GM18526 (cell line): Measurements from ENCODE around the gene NOL6.

Source experiments
- POLR2A ChIP-seq: IDR thresholded peaks from 3 replicates; pipeline ENCODE4 v1.6.1; 2011; ENCODE audit not compliant: insufficient read length; ENCODE audit errors: extremely low read depth

Gene NOL6

DNA sequence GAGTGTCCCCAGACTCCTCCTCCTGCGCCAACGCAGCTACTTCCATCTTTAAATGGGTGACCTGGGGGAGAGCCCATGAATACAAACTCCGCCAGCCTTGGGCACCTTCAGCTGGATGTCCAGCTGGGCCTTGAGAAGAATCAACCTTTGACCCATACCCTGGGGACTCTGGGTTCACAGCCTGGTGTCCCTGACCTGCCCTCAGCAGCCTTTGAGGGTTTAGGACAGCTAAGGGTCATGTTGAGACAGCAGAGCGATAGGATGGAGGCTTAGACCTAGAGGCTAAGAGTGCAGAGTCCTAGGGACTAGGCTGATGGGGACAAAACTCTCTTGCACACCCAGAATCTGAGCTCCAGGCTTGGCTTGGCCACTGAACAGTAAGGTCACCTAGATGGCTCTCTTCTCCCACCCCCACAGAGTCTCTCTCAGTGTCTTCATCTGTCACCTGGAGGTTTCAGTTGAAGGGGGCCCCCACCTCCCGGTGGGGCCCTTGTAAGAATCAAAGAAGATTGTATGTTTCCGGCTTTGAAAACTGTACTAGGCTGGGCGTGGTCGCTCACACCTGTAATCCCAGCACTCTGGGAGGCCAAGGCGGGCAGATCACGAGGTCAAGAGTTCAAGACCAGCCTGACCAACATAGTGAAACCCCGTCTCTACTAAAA, 19.6 kb downstream of the NOL6 start:
- TF ChIP-seq POLR2A: no peak

DNA sequence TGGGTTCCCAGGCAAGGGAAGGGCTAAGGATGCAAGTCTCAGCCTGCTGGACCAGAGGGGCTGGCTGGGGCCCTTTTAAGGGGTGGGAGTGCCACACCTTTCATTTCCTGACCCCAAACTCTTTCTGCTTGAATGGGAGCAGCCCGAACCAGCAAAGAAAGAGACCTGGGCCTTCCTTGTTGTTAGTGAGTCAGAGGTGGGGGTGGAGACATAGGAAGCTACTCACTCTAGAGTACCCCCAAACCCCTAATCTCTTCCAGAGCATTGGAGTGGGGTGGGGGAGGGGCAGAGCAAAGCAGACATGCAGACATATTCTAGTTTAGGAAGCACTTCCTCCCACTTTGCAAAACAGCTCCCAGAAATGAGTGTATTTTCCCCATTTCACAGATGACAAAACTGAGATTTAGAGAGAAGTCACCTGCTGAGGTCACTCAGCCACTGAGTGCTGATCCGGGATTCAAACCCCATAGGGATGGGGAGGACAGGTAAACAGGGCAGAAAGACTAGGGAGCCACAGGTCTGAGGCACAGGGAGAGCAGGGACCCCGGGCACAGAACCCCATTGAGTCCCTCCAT, 20.4 kb downstream of the NOL6 start:
- no peak for TF ChIP-seq POLR2A

DNA sequence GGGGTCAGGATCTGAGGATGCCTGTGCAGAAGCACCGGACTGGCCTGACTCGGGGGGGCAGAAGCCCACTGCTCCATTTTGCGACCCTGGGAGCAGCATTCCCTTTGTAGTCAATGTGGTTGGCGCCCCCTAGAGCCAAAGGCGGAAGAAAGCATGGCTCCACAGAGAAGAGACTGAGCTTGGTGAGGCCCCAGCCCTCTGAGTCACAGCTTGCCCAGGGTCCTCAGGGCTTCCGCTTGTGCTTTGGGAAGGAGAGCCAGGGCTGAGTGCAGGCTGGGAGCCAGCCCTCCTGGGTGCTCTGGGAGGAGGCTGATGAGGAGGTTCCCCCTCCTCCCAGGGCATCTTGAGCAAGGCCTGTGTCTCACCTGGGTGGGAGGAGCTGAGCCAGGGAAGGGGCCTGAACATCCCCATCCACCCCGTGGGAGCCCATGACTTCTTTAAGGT, 20.9 kb downstream of the NOL6 start:
- no peak for TF ChIP-seq POLR2A

DNA sequence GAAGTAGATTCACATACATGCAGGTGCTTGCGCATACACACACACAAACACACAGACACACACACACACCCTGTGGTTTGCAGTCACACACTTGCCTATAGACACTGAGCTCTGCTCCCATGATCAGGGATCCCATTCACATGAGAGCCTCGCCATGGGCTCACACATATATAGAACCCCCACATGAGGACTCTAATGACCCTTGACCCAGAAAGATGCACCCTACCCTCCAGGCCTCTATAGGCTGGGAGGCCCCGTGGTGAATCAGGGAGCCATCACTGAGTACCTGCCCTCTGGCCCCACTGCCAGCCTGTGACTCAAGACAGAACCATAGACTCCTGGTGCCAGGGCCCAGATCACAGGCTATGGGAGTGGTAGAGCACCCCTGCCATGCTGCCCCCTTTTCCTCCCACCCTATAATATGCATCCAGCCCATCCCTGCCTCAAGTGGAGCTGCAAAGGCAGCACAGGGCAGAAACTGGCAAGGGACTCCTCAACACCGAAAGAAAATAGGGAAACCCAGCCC, 23.0 kb downstream of the NOL6 start:
- TF ChIP-seq POLR2A: no peak

DNA sequence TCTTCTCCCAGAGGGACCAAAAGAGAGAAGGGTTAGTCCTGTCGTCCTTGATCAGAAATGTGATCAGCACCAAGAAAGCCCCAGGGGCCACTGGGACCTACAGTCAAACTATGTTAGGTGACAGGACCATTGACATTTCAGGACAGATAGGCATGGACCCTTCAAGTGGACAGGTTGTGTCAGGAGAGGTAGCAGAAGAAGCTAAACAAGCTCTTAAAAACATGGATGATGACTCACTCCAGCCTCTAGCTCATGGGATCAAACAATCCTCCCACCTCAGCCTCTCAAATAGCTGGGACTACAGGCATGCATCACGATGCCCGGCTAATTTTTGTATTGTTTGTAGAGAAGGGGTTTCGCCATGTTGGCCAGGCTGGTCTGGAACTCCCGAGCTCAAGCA, 24.0 kb downstream of the NOL6 start:
- TF ChIP-seq POLR2A: no peak

DNA sequence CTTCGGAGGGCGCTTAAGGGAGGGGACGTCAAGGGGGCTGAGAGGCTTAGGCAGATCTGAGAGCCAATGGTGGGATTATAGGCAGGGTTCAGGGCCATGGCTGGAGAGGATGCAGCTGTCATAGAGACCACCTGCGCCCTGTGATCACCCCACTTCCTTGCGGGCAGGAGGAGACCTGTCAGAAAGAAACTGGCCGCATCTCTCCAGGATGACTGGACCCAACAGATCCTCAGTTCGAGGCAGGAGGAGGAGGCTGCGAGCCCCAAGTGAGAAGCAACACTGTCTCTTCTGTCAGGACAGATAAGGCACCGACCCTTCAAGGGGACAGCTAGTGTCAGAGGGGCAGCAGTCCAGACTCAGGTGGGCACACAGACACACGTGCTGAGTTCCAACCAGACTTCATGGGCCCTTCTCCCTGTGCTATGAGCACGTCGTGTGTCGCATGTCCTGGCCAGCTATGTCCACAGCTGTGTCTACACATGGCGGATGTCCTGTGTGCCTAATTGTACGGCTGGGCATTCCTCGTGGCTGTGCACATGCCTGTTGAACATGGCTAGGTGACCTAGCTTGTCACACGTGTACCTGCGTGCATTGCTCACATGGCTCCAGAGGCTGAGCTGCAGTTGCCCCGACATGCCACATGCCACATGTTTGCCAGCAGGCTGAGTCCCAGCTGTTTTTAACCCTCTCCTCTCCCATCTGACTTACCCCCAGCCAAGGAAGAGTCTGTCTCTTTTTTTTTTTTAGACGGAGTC, 25.7 kb downstream of the NOL6 start:
- TF ChIP-seq POLR2A: no peak

DNA sequence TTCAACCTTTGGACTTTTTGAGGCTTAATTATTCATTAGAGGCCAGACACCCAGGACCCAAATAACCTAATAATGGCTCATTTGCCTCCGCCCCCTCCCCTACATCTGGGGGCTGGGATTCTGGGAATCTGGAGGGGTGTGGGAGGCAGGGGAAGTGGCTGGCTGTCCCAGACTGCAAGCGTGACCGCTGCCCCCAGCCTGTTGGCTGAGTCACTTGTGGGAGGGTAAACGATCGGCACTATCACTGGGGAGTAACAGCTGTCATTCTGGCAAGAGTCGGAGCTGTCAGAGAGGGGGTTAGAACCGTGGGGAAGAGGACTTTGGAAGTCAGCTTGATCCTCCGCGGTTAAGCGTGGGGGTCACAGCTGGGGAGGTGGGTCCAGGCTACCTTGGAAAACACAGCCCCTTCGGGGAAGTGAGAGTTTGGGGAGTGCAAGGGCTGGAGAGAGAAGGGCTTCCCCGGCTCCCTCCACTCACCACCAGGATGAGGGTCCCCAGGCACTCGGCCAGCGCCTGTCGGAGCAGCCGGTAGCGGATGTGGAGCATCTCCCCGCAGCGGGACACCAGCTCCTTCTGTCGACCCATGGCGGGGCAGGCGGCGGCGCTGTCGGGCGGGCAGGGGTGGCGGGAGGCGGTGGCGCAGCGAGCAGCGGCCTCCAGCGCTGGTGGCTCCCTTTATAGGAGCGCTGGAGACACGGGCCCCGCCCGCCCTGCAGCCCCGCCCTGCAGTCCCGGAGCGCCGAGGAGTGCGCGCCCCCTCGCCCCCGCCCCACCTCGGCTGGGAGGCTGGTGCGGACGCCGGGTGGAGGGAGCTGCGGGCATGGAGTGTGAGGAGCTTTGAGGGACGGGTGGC, 26.6 kb downstream of the NOL6 start, which contains the start of gene AQP3:
AQP3 (minus strand) TSS at position 648 of the 853 bp plus-strand sequence; CDS start at position 585, 63 bp downstream.
- TF ChIP-seq POLR2A: no peak

DNA sequence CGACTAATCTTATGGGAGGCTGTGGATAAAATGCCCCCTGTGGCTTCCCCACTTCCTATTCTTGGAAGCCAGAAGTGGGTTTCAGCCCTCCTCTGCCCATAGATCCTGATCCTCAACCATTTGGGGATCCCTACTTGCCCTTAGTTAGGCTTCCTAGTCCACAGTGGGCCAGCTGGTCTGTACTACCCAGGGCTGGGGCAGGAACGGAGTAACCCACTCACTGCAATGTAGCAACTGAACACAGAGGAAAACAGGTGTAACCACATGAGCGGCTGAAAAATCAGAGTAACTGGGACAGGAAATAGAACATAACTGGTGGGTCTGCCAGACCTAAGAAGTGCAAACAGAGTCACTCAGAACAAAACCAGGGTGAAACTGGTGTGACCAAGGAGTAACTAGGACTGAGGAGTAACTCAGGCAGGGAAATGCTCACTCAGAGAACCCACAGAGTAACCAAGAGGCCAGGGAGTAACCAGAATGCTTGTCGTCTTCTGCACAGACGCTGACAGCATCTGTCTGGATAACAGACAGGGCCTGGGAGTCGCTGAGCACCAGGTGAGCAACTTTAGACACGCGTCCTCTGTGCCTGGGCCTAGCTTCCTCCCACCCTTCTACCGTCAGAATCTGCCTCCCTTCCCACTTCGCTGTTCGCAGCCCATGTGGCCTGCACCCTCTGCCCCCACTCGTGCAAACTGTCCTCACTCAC, 27.3 kb downstream of the NOL6 start:
- no peak for TF ChIP-seq POLR2A

DNA sequence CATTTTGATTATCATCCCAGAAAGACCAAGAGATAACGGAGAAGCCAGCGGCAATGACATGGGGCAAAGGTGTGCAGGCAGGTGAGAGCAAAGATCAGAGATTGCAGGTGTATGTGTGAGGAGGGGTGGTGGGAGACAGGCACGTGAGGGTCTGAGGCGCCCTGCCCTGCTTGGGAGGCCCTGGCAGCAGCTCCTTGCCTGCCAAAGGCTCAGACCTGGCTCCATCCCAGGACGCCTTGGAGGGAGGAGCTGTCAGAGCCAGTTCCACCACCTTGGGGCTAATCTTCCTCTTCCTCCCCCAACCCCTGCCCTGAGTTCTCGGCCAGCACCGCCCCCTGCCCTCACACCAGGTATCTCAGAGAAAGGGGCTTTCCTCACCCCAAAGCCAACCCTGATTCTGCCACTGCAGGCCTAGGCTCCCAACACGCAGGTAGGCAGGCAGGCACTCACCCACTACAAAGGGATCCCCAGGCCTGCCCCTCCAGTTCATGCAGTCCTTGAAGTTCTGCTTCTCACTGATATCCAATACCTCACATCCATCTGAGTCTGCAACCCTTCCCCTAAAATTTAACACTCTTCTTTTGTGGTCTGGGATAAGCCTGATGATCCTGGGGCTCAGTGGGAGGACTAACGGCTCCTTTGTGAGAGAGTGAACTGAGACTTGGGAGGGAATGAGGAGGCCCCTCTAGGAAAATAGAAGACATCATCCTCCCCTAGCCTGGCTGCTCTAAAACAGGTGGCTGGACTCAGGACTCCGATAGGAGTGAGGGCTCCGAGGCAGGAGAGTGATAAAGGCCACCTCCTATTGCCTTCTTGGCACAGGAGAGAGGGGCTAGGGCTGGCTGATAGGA, 28.1 kb downstream of the NOL6 start:
- no peak for TF ChIP-seq POLR2A

DNA sequence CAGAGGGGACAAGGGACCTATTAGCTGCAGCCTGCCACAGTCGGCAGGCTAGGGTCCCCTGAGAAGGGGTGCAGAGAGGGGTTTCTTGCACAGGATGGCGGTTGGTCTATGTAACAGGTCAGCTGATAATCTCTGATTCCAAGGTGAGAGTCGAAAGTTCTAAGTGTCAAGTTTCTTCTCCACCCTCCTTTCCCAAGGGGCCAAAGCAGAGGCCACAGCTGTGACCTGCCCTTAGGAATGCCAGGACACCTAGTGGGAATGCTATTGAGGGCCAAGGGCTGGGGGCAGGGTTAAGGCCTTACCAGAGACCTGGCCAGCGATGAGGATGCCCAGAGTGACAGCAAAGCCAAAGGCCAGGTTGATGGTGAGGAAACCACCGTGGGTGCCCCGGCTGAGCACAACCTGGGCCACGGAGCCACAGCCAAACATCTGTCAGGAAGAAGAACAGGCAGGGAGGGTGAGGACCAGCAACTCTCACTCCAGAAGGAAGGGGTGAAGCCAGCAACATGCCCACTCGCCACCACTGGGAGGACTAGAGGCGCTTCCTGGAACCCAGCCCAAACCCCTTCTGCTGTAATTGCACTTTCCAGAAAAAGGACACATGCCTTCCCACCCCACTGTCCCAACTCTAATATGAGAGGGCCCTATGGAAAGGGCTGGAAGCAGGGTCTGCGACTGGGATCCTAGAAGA, 30.1 kb downstream of the NOL6 start:
- TF ChIP-seq POLR2A: no peak

DNA sequence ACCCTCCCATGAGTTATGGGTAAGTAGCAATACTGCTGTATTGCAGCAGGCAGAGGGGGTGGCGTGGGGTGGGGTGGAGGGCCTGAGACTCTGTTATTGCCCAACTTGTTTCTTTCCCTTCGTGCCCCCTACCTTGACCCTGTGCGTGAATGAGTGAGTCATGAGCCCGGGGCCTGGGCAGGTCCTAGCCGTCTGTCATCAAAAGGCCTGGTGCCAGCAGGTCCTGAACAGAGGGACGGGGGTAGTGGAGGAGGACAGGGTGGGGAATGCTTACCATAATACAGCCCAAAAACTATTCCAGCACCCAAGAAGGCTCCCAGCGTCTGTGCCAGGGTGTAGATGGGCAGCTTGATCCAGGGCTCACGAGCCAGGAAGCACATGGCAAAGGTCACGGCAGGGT, 30.7 kb downstream of the NOL6 start:
- no peak for TF ChIP-seq POLR2A

DNA sequence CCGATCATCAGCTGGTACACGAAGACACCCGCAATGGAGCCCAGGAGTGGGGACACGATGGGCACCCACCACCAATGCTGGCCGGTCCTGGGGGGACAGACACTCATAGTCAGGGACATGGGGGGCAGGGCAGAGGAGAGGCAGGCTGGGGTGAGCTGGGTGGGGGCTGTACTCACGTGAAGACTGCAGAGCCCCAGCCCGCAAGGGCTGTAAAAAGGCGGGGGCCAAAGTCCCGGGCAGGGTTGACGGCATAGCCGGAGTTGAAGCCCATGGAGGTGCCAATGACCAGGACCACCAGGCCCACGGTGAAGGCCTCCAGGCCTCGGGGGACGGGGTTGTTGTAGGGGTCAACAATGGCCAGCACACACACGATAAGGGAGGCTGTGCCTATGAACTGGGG, 31.6 kb downstream of the NOL6 start:
- no peak for TF ChIP-seq POLR2A

DNA sequence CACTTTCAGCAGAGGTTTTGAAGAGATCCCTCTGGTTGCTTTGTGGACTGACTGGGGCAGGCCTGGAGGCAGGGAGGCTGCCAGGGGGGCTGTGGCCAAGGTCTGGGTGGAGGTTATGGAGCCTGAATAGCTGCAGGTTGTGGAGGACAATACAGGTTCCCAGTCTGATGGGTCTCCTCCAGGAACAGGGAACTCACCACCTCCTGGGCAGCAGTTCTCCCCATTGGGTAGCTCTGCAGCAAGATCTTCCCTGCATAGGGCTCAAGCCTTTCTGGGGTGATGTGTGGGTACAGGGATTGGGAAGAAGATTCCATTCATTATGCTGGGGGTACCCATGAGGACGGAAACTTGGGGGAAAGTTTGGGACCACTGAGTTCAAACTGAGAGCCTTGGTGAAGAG, 33.1 kb downstream of the NOL6 start:
- no peak for TF ChIP-seq POLR2A

DNA sequence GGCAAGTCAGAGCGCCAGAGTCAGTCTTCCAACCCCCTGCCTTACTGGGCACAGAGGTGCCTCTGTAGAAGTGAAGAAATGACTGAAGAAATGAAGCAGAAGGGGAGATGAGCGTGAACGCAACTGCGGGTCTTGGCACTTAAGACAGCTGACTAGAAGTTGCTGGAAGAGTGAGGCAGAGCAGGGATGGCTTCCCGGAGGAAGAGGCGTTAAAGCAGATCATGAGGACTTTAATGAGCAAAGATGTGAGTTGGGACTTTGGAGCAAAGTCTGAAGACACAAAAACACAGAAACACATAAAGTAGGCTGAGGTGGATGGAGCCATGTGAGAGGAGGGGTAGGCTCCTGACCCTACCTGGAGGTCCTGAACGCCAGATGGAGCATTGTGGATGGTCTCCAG, 33.5 kb downstream of the NOL6 start:
- TF ChIP-seq POLR2A: no peak

DNA sequence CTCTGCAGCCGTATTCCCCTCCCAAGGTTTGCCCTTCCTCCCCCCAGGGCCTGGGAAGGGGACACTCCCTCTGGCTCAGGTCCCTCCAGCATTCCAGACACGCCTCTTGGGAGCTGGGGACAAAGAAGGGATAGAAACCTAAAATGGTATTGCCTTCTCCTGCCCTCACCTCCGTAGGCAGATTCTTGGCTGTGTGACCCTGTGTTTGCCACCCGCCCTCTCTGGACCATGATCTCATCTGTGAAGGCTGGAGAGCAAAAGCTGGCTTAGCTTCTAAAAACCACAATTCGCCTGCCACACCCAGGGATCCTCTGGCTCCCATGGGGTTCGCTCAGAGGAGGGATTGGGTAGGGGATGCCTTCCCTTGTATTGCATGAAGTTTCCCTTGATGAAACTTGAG, 34.0 kb downstream of the NOL6 start:
- no peak for TF ChIP-seq POLR2A
